NCI-H2107 (cell line): ENCODE measurements around the gene MYCBPAP.

ENCODE experiments used
- DNase-seq: peaks from one replicate; lab custom pipeline; 2025; lab: John Stamatoyannopoulos, UW

MYCBPAP gene

GRCh38 chr17:50539762-50540559, 31.7 kb downstream of the MYCBPAP start:
- DNase-seq, result no peak

DNA sequence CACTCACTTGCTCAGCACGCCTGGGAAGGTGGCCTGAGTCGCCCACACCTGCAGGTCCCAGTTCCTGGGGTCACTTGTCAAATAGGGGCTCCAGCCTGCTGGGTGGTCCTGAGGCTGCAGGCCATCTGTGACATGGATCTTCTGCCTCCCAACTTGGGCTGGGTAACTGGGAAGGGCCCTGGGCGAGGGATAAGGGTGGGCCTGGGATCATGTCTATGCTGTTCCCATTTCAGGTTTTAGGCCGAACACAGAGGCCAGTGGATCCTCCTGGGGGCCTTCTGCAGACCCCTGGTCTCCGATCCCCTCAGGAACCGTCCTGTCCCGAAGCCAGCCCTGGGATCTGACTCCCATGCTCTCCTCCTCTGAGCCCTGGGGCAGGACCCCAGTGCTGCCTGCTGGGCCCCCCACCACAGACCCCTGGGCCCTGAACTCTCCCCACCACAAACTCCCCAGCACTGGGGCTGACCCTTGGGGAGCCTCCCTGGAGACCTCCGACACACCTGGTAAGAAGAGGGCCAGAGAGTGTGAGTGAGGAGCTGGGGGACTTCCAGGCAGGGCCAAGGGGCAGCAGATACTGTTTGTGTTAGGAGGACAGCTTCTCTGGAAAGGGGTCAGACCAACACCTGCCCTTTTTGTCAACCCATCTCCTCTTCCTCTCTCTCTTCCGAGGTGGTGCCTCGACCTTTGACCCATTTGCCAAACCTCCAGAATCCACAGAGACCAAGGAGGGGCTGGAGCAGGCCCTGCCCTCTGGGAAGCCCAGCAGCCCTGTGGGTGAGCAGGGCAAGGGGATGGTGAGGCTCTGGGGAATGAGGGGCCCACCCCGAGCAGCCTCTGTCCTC, 32.5 kb downstream of the MYCBPAP start:
- no peak for DNase-seq

GRCh38 chr17:50541402-50541715, 33.1 kb downstream of the MYCBPAP start:
- DNase-seq, result no peak

- peak; percentile 58 for DNase-seq
Observed at GRCh38 chr17:50541716-50542688, 33.8 kb downstream of the MYCBPAP start.

DNA sequence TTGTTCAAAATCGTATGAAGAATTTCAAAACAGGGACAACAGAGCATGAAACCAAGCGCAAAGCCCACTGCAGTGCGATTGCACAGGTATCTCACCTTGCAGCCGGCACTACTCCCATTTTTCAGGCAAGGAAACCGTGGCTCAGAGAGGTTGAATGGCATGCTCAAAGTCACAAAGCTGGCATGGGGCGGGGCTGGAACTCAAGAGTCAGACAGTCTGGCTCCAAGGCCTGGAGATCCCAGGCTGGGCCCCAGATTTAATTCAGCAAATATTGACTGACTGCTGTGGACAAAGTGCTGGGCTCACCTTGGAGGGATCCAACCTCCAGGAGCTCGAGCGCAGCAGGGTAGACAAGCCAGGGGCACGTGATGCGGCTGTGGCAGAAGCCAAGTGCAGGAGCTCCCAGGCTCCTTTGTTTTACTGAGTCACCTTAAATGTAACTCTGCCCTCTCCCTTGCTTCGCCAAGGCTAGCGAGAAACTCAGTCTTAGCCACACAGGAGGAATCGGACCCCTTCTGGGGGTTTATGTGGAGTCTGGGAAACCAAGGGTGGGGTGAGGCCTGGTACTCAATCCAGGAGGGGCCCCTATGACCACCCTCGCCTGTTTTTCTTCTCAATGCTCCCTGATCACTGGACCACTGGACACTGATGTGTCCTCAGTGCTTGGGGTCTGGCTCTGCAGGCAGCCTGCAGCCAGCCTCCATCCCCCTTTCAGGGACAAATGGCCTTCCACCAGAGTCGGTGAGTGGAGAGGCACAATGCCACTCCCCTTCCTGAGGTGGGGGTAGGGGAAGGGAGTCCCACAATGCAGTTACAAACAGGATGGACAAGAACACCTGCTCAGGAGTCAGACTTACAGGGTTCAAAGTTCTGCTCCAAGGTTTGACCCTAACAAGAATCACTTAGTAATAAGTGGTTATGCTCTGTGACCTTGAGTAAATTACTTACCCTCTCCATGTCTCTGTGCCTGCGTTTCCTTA, 34.8 kb downstream of the MYCBPAP start:
- no peak for DNase-seq

- no peak for DNase-seq
Observed at GRCh38 chr17:50544516-50544915, 36.3 kb downstream of the MYCBPAP start.

GRCh38 chr17:50545311-50545710, 37.1 kb downstream of the MYCBPAP start:
- no peak for DNase-seq

GRCh38 chr17:50546701-50547034, 38.4 kb downstream of the MYCBPAP start:
- no peak for DNase-seq

- peak; percentile 76 for DNase-seq
Observed at GRCh38 chr17:50547035-50547735, 38.9 kb downstream of the MYCBPAP start, which contains the start of gene SPATA20. SPATA20 (plus strand) TSS chr17:50547174; CDS start chr17:50547209, 35 bp downstream.

GRCh38 chr17:50547736-50548083, 39.5 kb downstream of the MYCBPAP start:
- DNase-seq, result no peak

GRCh38 chr17:50548831-50549230, 40.6 kb downstream of the MYCBPAP start:
- no peak for DNase-seq

GRCh38 chr17:50549256-50549941, 41.2 kb downstream of the MYCBPAP start:
- DNase-seq, result no peak

DNA sequence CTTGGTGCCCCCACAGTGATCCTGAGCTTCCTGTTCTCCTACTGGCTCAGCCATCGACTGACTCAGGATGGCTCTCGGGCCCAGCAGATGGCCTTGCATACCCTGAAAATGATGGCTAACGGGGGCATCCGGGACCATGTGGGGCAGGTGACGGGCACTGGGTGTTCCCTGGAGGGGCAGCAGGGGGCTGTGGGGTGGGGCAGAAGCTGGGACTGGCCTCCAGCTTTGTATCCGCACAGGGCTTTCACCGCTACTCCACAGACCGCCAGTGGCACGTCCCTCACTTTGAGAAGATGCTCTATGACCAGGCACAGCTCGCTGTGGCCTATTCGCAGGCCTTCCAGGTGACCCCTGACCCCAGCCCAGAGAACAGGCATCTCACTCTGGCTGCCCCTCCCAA, 41.7 kb downstream of the MYCBPAP start:
- DNase-seq, result no peak

GRCh38 chr17:50550661-50551432, 42.6 kb downstream of the MYCBPAP start:
- peak; percentile 30 for DNase-seq

GRCh38 chr17:50551433-50551815, 43.2 kb downstream of the MYCBPAP start:
- DNase-seq, result no peak

GRCh38 chr17:50551884-50552283, 43.6 kb downstream of the MYCBPAP start:
- DNase-seq, result no peak

DNA sequence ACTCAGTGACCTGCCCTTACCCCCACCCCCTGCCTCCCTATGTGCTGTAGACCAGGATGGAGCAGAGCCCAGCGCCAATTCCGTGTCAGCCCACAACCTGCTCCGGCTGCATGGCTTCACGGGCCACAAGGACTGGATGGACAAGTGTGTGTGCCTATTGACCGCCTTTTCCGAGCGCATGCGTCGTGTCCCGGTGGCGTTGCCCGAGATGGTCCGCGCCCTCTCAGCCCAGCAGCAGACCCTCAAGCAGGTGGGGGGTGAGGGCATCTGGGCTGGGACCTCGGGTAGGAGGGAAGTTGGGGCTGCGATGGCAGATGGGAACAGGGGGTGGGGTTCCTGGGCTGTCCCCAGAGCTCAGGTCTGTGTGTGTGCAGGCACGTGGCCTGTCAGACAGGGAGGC, 46.0 kb downstream of the MYCBPAP start:
- no peak for DNase-seq

- DNase-seq, result peak; percentile 16
Observed at GRCh38 chr17:50556803-50557202, 48.6 kb downstream of the MYCBPAP start.

GRCh38 chr17:50557630-50558029, 49.4 kb downstream of the MYCBPAP start:
- no peak for DNase-seq
